DND-41 (cell line): ENCODE results near the gene KLHL4.

Experiments used
- ATAC-seq: fragments of 200-7000 bp; cut with Tn5 transposase; 3 replicates; pipeline ENCODE4 v1.9.1; 2021; ENCODE audit warnings: low read depth; ENCODE audit not compliant: insufficient read depth
- DNase-seq: peaks from one replicate; pipeline ENCODE4 v3.0.0-alpha.2; 2020
- H2AFZ ChIP-seq: 2 replicates; pipeline ENCODE4 v1.6.0; 2012; ENCODE audit warnings: low read depth, low read length
- H3K27ac ChIP-seq: 2 replicates; pipeline ENCODE4 v1.5.1; 2012; ENCODE audit warnings: low read length, inconsistent platforms
- H3K27me3 ChIP-seq: fragments of 200-600 bp; sonication (generic); 2 replicates; pipeline ENCODE4 v1.6.0; 2012; ENCODE audit warnings: low read length, mild to moderate bottlenecking, inconsistent platforms; ENCODE audit not compliant: insufficient read depth, poor library complexity
- H3K36me3 ChIP-seq: 2 replicates; pipeline ENCODE4 v1.5.1; 2012; ENCODE audit warnings: low read length, inconsistent platforms; ENCODE audit not compliant: insufficient read depth
- H3K4me1 ChIP-seq: 2 replicates; pipeline ENCODE4 v1.5.1; 2012; ENCODE audit warnings: mild to moderate bottlenecking, low read length; ENCODE audit not compliant: insufficient read depth
- H3K4me2 ChIP-seq: 2 replicates; pipeline ENCODE4 v1.6.0; 2012; ENCODE audit warnings: mild to moderate bottlenecking, moderate library complexity, low read length, inconsistent platforms; ENCODE audit not compliant: insufficient read depth
- H3K4me3 ChIP-seq, 2 experiments: fragments of 200-600 bp in 1 of 2; shearing (Covaris generic) in 1 of 2; 2 replicates each; pipeline ENCODE4 v1.5.1; 2012 to 2016; ENCODE audit warnings: inconsistent platforms in 2 of 2, low read length in 2 of 2, mild to moderate bottlenecking in 2 of 2, low read depth in 1 of 2, moderate library complexity in 1 of 2
- H3K79me2 ChIP-seq: 2 replicates; pipeline ENCODE4 v1.6.0; 2012; ENCODE audit warnings: low read length, inconsistent platforms; ENCODE audit not compliant: insufficient read depth
- H3K9ac ChIP-seq: 2 replicates; pipeline ENCODE4 v1.6.0; 2012; ENCODE audit warnings: low read depth, mild to moderate bottlenecking, inconsistent platforms, low read length, moderate library complexity
- H3K9me3 ChIP-seq: 2 replicates; pipeline ENCODE4 v1.5.1; 2012; ENCODE audit warnings: low read length, moderate library complexity, mild to moderate bottlenecking, inconsistent platforms; ENCODE audit not compliant: insufficient read depth, severe bottlenecking
- H4K20me1 ChIP-seq: 2 replicates; pipeline ENCODE4 v1.6.0; 2012; ENCODE audit warnings: low read length; ENCODE audit not compliant: insufficient read depth
- CTCF ChIP-seq: IDR thresholded peaks from 2 replicates; pipeline ENCODE4 v1.5.1; 2012; ENCODE audit warnings: borderline replicate concordance, low read length, moderate library complexity, mild to moderate bottlenecking; ENCODE audit not compliant: poor library complexity, severe bottlenecking; ENCODE audit errors: extremely low read depth
- EZH2 ChIP-seq: IDR thresholded peaks from 3 replicates; pipeline ENCODE4 v1.6.1; 2012; ENCODE audit warnings: borderline replicate concordance, low read depth, mild to moderate bottlenecking, moderate library complexity, low read length, inconsistent platforms; ENCODE audit not compliant: severe bottlenecking

Gene KLHL4

DNA sequence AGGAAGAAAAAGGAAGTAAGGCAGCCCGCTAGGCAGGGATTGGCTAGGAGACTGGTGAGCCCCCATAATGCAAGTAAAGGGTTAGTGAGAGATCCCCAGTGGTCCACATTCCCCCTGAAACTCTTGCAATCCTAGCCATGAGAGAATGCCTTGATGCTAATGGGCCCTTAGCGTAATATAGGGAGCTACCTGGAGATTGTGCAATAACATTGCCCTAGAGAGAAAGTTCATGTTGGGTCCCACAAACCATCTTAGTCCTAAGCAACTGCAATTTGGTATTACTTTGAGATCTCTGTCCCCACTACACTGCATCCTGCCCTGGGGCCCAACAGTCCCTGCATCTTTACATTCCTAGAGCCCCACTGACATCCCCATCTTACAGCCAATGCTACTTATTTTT lies 188.5 kb downstream of the KLHL4 start:
- Histone ChIP-seq H3K27ac (no peak overlapping the region), H3K4me1 (no peaks in the 10 kb centered on the region)
- TF ChIP-seq EZH2 (no peak), CTCF (no peak)

GRCh38 chrX:87710580-87710979 lies 193.0 kb downstream of the KLHL4 start:
- no peaks in the 10 kb centered on the region for H3K36me3 ChIP-seq
- H3K27me3 ChIP-seq, result no peaks in the 10 kb centered on the region
- ATAC-seq, result no peak
- no peaks in the 10 kb centered on the region for H3K4me1 ChIP-seq
- H3K9me3 ChIP-seq, result no peaks in the 10 kb centered on the region
- H3K4me3 ChIP-seq, result no peak overlapping the region
- no peaks in the 10 kb centered on the region for H3K79me2 ChIP-seq
- no peak overlapping the region for H3K27ac ChIP-seq
- no peak for DNase-seq
- no peaks in the 10 kb centered on the region for H4K20me1 ChIP-seq
- TF ChIP-seq CTCF (no peak), EZH2 (no peak)
- no peak overlapping the region for H2AFZ ChIP-seq
- H3K4me2 ChIP-seq, result no peak overlapping the region
- H3K9ac ChIP-seq, result no peak overlapping the region

More for the DNA sequence above, 188.5 kb downstream of the KLHL4 start:
- Histone ChIP-seq H3K36me3 (no peaks in the 10 kb centered on the region), H3K9me3 (no peaks in the 10 kb centered on the region), H3K9ac (no peak overlapping the region), H3K79me2 (no peaks in the 10 kb centered on the region), H4K20me1 (no peaks in the 10 kb centered on the region), H3K27me3 (no peaks in the 10 kb centered on the region), H2AFZ (no peak overlapping the region), H3K4me3 (no peak overlapping the region), H3K4me2 (no peak overlapping the region)
- DNase-seq, result no peak
- no peak for ATAC-seq
